Gastrocnemius medialis (tissue), 4 donors: Measurements from ENCODE around the gene TRABD2A. TPM values are rescaled to one million over a fixed set of nuclear protein-coding genes. Genes with fewer than 3 reads are reported as not detected.

ENCODE experiments used
- ATAC-seq, 2 donors: fragments of 150-250 bp; one replicate each; pipeline ENCODE4 v1.9.1; 2016
- DNase-seq, 2 donors: peaks; one replicate each; pipeline ENCODE4 v3.0.0-alpha.2; 2019
- H3K27ac ChIP-seq, 4 donors: fragments of 200-600 bp; sonication (generic); 1 replicate in 1 of 4; 2 replicates in 3 of 4; pipeline ENCODE4 v1.5.1; 2016 to 2018; ENCODE audit warnings: mild to moderate bottlenecking in 2 of 4, moderate library complexity in 1 of 4
- H3K27me3 ChIP-seq, 3 donors: fragments of 200-600 bp; sonication (generic) in 2 of 3; 1 replicate in 1 of 3; 2 replicates in 2 of 3; pipeline versions ENCODE4 v1.5.1 to v1.6.0; 2016 to 2019; ENCODE audit warnings: mild to moderate bottlenecking in 1 of 3, moderate library complexity in 1 of 3
- H3K36me3 ChIP-seq, 2 donors: fragments of 200-600 bp; sonication (generic) in 1 of 2; one replicate each; pipeline ENCODE4 v1.5.1; 2017 to 2018
- H3K4me1 ChIP-seq, 2 donors: fragments of 200-600 bp; sonication (generic) in 1 of 2; one replicate each; pipeline ENCODE4 v1.5.1; 2016 to 2017; ENCODE audit warnings: mild to moderate bottlenecking in 2 of 2
- H3K4me3 ChIP-seq, 4 donors: fragments of 200-600 bp; sonication (generic) in 3 of 4; 1 replicate in 1 of 4; 2 replicates in 3 of 4; pipeline ENCODE4 v1.5.1; 2016 to 2019; ENCODE audit warnings: mild to moderate bottlenecking in 2 of 4
- H3K9me3 ChIP-seq, 3 donors: fragments of 200-600 bp; sonication (generic) in 2 of 3; 1 replicate in 1 of 3; 2 replicates in 2 of 3; pipeline ENCODE4 v1.5.1; 2016 to 2019
- POLR2A ChIP-seq, 2 donors: fragments of 450-650 bp; IDR thresholded peaks; one replicate each; pipeline ENCODE4 v1.6.1; 2017; ENCODE audit warnings: antibody characterized with exemption in 2 of 2, mild to moderate bottlenecking in 2 of 2, moderate library complexity in 2 of 2
- in situ Hi-C, 4 donors: fragments of 200-750 bp; cut with MboI; loops; one replicate each; pipeline versions ENCODE4 v1.15.0 to v1.8.0; 2017; ENCODE audit warnings: low sequenced_read_pairs in 4 of 4
- intact Hi-C: fragments of 100-400 bp; cut with DNase I; formaldehyde crosslinking; loops from one replicate; pipeline ENCODE4 v1.15.1; 2023; ENCODE audit warnings: low total_unique reads
- total RNA-seq, 4 donors: library from RNA; depleted of rRNA; stranded (reverse); fragments of >200 nt; gene quantifications; one replicate each; pipeline versions ENCODE4 v1.1.0 to v1.2.3, GENCODE V29; 2016
- TF ChIP-seq, protein P1 (sequence below), 5 experiments: fragments of 450-650 bp in 3 of 5; fragments of 200-600 bp in 2 of 5; sonication (generic) in 2 of 5; IDR thresholded peaks in 4 of 5; conservative IDR thresholded peaks in 1 of 5; 1 replicate in 4 of 5; 2 replicates in 1 of 5; pipeline ENCODE4 v1.5.1; 2016 to 2019; ENCODE audit warnings: antibody characterized with exemption in 5 of 5, mild to moderate bottlenecking in 3 of 5, moderate library complexity in 3 of 5

Gene TRABD2A
- total RNA-seq, 4 donors from 2014 or later = 0.27 to 0.97 (median 0.64) TPM

DNA sequence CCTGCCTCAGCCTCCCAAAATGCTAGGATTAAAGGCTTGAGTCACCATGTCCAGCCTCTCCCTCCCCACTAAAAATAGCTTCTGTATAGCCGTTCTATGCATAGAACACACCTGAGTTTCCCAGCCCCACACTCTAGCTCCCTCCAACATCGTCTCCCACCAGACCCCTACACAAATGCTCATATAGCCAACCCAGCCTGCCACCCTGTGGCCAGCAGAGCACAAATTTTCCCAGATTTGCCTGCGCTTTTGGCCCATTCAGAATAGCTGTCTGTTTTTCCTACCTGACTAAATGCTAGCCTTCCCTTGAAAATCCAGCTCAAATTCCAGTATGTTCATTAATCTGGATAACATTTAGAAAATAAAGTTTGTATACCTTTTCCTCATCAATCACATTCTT lies 22.8 kb downstream of the TRABD2A start:
- Histone ChIP-seq H3K4me1 (no peaks in the 10 kb centered on the region), H3K4me3 (no peak overlapping the region), H3K36me3 (no peaks in the 10 kb centered on the region), H3K9me3 (no peaks in the 10 kb centered on the region), H3K27ac (no peak overlapping the region), H3K27me3 (no peaks in the 10 kb centered on the region)
- intact Hi-C loops = no loop called here
- no peak for ATAC-seq
- no peak for TF ChIP-seq POLR2A (IDR thresholded peaks at IDR 0.05)
- no peak for DNase-seq
- in situ Hi-C loops = no loop called here

DNA sequence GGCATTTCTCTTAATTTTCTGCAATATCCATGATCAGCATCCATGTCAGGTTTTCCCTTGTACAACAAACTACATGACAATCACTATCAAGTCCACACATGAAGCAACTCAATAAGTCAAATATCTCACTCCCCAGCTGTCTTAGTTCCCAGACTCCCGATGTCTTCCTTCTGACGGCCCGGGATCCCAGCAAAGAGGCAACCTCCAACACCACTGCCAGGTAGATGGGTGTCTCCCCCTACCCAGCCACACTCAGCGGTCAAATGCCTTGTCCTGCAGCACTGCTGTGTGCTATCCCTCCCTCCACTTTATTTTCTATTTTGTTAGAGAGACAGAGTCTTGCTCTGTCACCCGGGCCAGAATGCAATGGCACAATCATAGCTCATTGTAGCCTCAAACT lies 23.3 kb downstream of the TRABD2A start:
- DNase-seq = no peak
- intact Hi-C loops = no loop called here
- H3K4me1 ChIP-seq = no peaks in the 10 kb centered on the region
- H3K4me3 ChIP-seq = no peak overlapping the region
- no peaks in the 10 kb centered on the region for H3K27me3 ChIP-seq
- in situ Hi-C loops = no loop called here
- H3K27ac ChIP-seq = no peak overlapping the region
- TF ChIP-seq, protein P1, sequence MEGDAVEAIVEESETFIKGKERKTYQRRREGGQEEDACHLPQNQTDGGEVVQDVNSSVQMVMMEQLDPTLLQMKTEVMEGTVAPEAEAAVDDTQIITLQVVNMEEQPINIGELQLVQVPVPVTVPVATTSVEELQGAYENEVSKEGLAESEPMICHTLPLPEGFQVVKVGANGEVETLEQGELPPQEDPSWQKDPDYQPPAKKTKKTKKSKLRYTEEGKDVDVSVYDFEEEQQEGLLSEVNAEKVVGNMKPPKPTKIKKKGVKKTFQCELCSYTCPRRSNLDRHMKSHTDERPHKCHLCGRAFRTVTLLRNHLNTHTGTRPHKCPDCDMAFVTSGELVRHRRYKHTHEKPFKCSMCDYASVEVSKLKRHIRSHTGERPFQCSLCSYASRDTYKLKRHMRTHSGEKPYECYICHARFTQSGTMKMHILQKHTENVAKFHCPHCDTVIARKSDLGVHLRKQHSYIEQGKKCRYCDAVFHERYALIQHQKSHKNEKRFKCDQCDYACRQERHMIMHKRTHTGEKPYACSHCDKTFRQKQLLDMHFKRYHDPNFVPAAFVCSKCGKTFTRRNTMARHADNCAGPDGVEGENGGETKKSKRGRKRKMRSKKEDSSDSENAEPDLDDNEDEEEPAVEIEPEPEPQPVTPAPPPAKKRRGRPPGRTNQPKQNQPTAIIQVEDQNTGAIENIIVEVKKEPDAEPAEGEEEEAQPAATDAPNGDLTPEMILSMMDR (IDR thresholded peaks at IDR 0.05 in 4 of 5, conservative IDR thresholded peaks at IDR 0.05 in 1 of 5) = no peak
- no peak for TF ChIP-seq POLR2A (IDR thresholded peaks at IDR 0.05)
- ATAC-seq = no peak
- H3K36me3 ChIP-seq = no peaks in the 10 kb centered on the region
- H3K9me3 ChIP-seq = no peaks in the 10 kb centered on the region

DNA sequence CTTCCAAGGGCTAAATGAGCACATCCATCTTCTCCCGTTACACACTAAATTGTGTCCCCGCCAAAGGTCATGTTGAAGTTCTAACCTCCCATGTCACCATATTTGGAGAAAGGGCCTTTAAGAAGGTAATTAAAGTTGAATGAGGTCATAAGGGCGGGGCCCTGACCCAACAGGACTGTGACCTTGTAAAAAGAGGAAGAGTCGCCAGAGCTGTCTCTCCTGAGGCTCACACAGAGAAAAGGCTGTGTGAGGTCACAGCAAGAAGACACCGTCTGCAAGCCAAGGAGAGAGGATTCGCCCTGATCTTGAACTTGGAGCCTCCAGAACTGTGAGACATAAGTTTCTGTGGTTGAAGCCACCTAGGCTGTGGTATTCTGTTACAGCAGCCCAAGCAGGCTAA lies 24.1 kb downstream of the TRABD2A start:
- DNase-seq = no peak
- intact Hi-C loops (no loop called here), in situ Hi-C loops (no loop called here)

DNA sequence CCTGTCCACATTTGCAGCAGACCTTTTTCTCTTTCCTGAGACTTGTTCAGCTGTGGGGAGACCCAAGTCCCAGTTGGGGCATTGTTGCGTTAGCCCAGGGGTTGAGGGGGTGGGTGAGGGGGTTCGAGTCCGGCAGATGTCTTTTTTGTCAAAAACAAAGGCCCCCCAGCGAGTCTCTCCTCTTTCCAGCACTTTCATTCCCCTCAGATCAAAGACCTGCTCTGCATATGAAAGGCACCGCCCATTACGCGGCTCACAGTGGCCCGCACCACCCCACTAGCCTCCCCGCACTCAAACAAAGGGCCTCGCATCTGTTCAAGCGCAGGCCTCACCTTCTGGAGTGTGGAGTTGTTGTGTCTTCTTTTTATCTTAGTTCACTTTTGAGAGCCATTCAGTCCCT lies 25.2 kb downstream of the TRABD2A start:
- intact Hi-C loops = no loop called here
- in situ Hi-C loops = no loop called here
- ATAC-seq = no peak

More for the DNA sequence above, 24.1 kb downstream of the TRABD2A start:
- Histone ChIP-seq H3K4me3 (no peak overlapping the region), H3K36me3 (no peaks in the 10 kb centered on the region), H3K9me3 (no peaks in the 10 kb centered on the region), H3K27me3 (no peaks in the 10 kb centered on the region), H3K4me1 (no peaks in the 10 kb centered on the region), H3K27ac (no peak overlapping the region)
- TF ChIP-seq POLR2A (IDR thresholded peaks at IDR 0.05) = no peak
- TF ChIP-seq, protein P1 (IDR thresholded peaks at IDR 0.05 in 4 of 5, conservative IDR thresholded peaks at IDR 0.05 in 1 of 5) = no peak
- ATAC-seq = no peak

DNA sequence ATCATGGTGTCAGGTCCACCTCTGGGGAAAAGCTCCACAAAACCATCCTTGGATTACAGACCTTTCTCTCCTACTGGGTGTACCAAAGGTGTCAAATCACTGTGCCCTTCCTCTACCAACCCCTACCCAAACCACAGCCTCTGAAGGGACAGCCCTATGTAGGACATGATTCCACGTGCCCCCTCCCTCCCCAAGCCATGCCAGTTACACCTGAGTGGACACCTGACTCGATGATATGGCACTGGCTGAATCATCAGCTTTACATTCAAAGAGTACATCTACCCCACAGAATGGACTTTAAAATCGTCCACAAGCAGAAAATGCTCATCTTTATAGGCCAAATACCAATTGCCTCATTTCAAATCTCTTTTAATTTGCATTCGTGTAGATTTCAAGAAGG lies 26.0 kb downstream of the TRABD2A start:
- Histone ChIP-seq H3K4me1 (no peaks in the 10 kb centered on the region), H3K36me3 (no peaks in the 10 kb centered on the region), H3K27me3 (no peaks in the 10 kb centered on the region), H3K9me3 (no peaks in the 10 kb centered on the region), H3K4me3 (no peak overlapping the region), H3K27ac (no peak overlapping the region)
- intact Hi-C loops = no loop called here
- in situ Hi-C loops = no loop called here
- TF ChIP-seq, protein P1 (IDR thresholded peaks at IDR 0.05 in 4 of 5, conservative IDR thresholded peaks at IDR 0.05 in 1 of 5) = no peak
- no peak for TF ChIP-seq POLR2A (IDR thresholded peaks at IDR 0.05)
- no peak for DNase-seq
- no peak for ATAC-seq

More for the DNA sequence above, 25.2 kb downstream of the TRABD2A start:
- Histone ChIP-seq H3K36me3 (no peaks in the 10 kb centered on the region), H3K27me3 (no peaks in the 10 kb centered on the region), H3K9me3 (no peaks in the 10 kb centered on the region), H3K4me3 (no peak overlapping the region), H3K4me1 (no peaks in the 10 kb centered on the region), H3K27ac (no peak overlapping the region)
- no peak for TF ChIP-seq POLR2A (IDR thresholded peaks at IDR 0.05)
- DNase-seq = no peak

DNA sequence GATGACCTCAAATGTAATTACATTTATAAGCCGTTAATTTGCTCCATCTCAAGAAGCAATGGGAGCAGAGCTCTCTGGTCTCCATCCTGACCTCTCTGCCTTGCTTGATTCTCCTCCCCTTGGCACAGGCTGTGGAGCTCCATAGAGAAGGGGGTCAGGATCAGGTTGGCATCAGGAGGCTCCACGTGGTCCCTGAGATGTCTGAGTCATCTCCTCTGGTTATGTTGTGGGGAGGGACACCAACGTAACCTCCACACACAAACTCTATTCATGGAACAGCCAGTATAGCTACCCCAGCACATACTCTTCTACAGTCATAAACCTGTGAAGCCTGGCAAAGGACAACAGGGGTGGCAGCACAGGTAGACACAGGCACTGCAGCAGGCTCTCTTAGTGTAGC lies 29.0 kb downstream of the TRABD2A start:
- H3K27me3 ChIP-seq = no peaks in the 10 kb centered on the region
- no peaks in the 10 kb centered on the region for H3K36me3 ChIP-seq
- H3K9me3 ChIP-seq = no peaks in the 10 kb centered on the region
- no peaks in the 10 kb centered on the region for H3K4me1 ChIP-seq
- intact Hi-C loops (no loop called here), in situ Hi-C loops (no loop called here)
- ATAC-seq (no peak), DNase-seq (no peak)
- H3K4me3 ChIP-seq = no peak overlapping the region
- H3K27ac ChIP-seq = no peak overlapping the region
- no peak for TF ChIP-seq POLR2A (IDR thresholded peaks at IDR 0.05)
- TF ChIP-seq, protein P1 (IDR thresholded peaks at IDR 0.05 in 4 of 5, conservative IDR thresholded peaks at IDR 0.05 in 1 of 5) = no peak
